B cell (primary cell): Measurements from ENCODE around the gene TXNDC17. TPM values are rescaled to one million over a fixed set of nuclear protein-coding genes. Genes with fewer than 3 reads are reported as not detected.

Experiments
- ATAC-seq: fragments of 200-7000 bp; cut with Tn5 transposase; one replicate; pipeline ENCODE4 v1.10.0; 2021; ENCODE audit warnings: low read depth, mild to moderate bottlenecking, moderate number of reproducible peaks, moderate library complexity
- CTCF ChIA-PET: fragments of 350-600 bp; sonication (Branson Sonifier 250); formaldehyde crosslinking; loops from one replicate; lab custom pipeline; 2021; ENCODE audit warnings: antibody characterized with exemption, inconsistent platforms; lab: Charles Lee
- POLR2A ChIA-PET: fragments of 350-600 bp; sonication (Branson Sonifier 250); formaldehyde crosslinking; loops from one replicate; lab custom pipeline; 2021; ENCODE audit warnings: antibody characterized with exemption; lab: Charles Lee
- DNase-seq: peaks from one replicate; pipeline ENCODE4 v3.0.0; 2013
- H2AFZ ChIP-seq: 2 replicates; pipeline ENCODE4 v1.6.1; 2012; ENCODE audit warnings: mild to moderate bottlenecking, low read depth, low read length; ENCODE audit not compliant: insufficient read depth, poor library complexity, severe bottlenecking
- H3K27ac ChIP-seq, 2 donors: 1 replicate in 1 of 2; 2 replicates in 1 of 2; pipeline ENCODE4 v1.5.1; 2012 to 2013; ENCODE audit warnings: low read length in 2 of 2, mild to moderate bottlenecking in 2 of 2, moderate library complexity in 1 of 2
- H3K27me3 ChIP-seq, 4 experiments: fragments of 200-600 bp in 1 of 4; sonication (generic) in 1 of 4; replicated peaks in 1 of 4; 1 replicate in 2 of 4; 2 replicates in 2 of 4; pipeline versions ENCODE4 v1.6.1 to v1.7.0; 2013 to 2016; ENCODE audit warnings: low read length in 3 of 4, mild to moderate bottlenecking in 2 of 4, mixed read lengths in 1 of 4, moderate library complexity in 1 of 4; ENCODE audit not compliant: insufficient read depth in 4 of 4, control insufficient read depth in 3 of 4; ENCODE audit errors: control extremely low read depth in 1 of 4
- H3K36me3 ChIP-seq, 2 experiments: replicated peaks in 1 of 2; 1 replicate in 1 of 2; 2 replicates in 1 of 2; pipeline versions ENCODE4 v1.6.1 to v1.7.1; 2013; ENCODE audit warnings: low read length in 1 of 2; ENCODE audit not compliant: insufficient read depth in 2 of 2, control insufficient read depth in 1 of 2; ENCODE audit errors: control extremely low read depth in 1 of 2, extremely low read depth in 1 of 2
- H3K4me1 ChIP-seq, 2 donors: fragments of 200-600 bp in 1 of 2; sonication (generic) in 1 of 2; 1 replicate in 1 of 2; 2 replicates in 1 of 2; pipeline versions ENCODE4 v1.5.1 to v1.6.1; 2013 to 2017; ENCODE audit warnings: low read length in 2 of 2; ENCODE audit not compliant: control insufficient read depth in 2 of 2, insufficient read depth in 2 of 2
- H3K4me2 ChIP-seq: replicated peaks from 2 replicates; pipeline ENCODE3; 2012; ENCODE audit warnings: mild to moderate bottlenecking, low read depth, low read length; ENCODE audit not compliant: poor library complexity, severe bottlenecking
- H3K4me3 ChIP-seq, 5 experiments: fragments of 200-600 bp in 1 of 5; sonication (generic) in 1 of 5; 1 replicate in 3 of 5; 2 replicates in 2 of 5; pipeline versions ENCODE4 v1.5.1 to v1.7.0; 2011 to 2016; ENCODE audit warnings: low read length in 4 of 5, mild to moderate bottlenecking in 4 of 5, low read depth in 2 of 5, control low read depth in 1 of 5, moderate library complexity in 1 of 5; ENCODE audit not compliant: insufficient read depth in 1 of 5; ENCODE audit errors: control extremely low read depth in 1 of 5, extremely low read depth in 1 of 5
- H3K79me2 ChIP-seq: fragments of 200-600 bp; sonication (generic); one replicate; pipeline ENCODE4 v1.6.0; 2016; ENCODE audit warnings: low read length; ENCODE audit not compliant: control insufficient read depth, insufficient read depth
- H3K9ac ChIP-seq: fragments of 200-600 bp; sonication (generic); 2 replicates; pipeline ENCODE4 v1.6.1; 2017; ENCODE audit warnings: mild to moderate bottlenecking, low read length, moderate library complexity
- H3K9me3 ChIP-seq, 3 donors: one replicate each; pipeline versions ENCODE4 v1.6.1 to v1.7.1; 2013; ENCODE audit warnings: low read length in 2 of 3; ENCODE audit not compliant: control insufficient read depth in 2 of 3, insufficient read depth in 1 of 3; ENCODE audit errors: control extremely low read depth in 1 of 3
- H4K20me1 ChIP-seq: 2 replicates; pipeline ENCODE4 v1.6.0; 2012; ENCODE audit warnings: mild to moderate bottlenecking, low read length; ENCODE audit not compliant: insufficient read depth, control insufficient read depth, poor library complexity, severe bottlenecking
- H3K27ac Mint-ChIP-seq: one replicate; pipeline ENCODE4 v1.8.0; 2021; ENCODE audit warnings: mixed read lengths
- H3K27me3 Mint-ChIP-seq: one replicate; pipeline ENCODE4 v1.8.0; 2021; ENCODE audit warnings: mixed read lengths
- H3K4me1 Mint-ChIP-seq: one replicate; pipeline ENCODE4 v1.8.0; 2021; ENCODE audit warnings: mixed read lengths
- H3K4me3 Mint-ChIP-seq: one replicate; pipeline ENCODE4 v1.8.0; 2021; ENCODE audit warnings: mixed read lengths
- H3K9me3 Mint-ChIP-seq: one replicate; pipeline ENCODE4 v1.8.0; 2022; ENCODE audit warnings: mixed read lengths; ENCODE audit not compliant: insufficient read depth
- CTCF ChIP-seq: fragments of 200-600 bp; IDR thresholded peaks from one replicate; pipeline ENCODE4 v1.8.0; 2022; ENCODE audit warnings: antibody characterized with exemption, mild to moderate bottlenecking
- EZH2 ChIP-seq: IDR thresholded peaks from 2 replicates; pipeline ENCODE4 v1.6.1; 2012; ENCODE audit warnings: borderline replicate concordance, low read depth, mild to moderate bottlenecking, moderate library complexity, low read length; ENCODE audit not compliant: insufficient read depth, poor library complexity, severe bottlenecking
- WGBS: methylation state at CpG from one replicate; pipeline ENCODE4 v1.1.5; 2013; ENCODE audit warnings: missing lambda C conversion rate; ENCODE audit not compliant: insufficient coverage; 5-methylcytosine and 5-hydroxymethylcytosine counted together
- intact Hi-C: fragments of 100-400 bp; cut with micrococcal nuclease; formaldehyde crosslinking; loops from one replicate; pipeline ENCODE4 v1.10.0; 2022
- polyA plus RNA-seq: library from polyadenylated mRNA; depleted of rRNA; stranded (reverse); fragments of >200 nt; gene quantifications from 2 replicates; pipeline ENCODE4 v1.2.3, GENCODE V29; 2012
- total RNA-seq, 2 donors: library from RNA; stranded (reverse); fragments of 120-200 nt in 1 of 2; gene quantifications; 1 replicate in 1 of 2; 2 replicates in 1 of 2; pipeline versions ENCODE4 v1.2.3 to v1.2.4, GENCODE V29; 2013 to 2022

TXNDC17 gene
- total and polyA plus RNA-seq, 2 donors (not counting 1 experiment from before 2014, with no cell fraction given): 19.5 to 33.7 TPM

DNA sequence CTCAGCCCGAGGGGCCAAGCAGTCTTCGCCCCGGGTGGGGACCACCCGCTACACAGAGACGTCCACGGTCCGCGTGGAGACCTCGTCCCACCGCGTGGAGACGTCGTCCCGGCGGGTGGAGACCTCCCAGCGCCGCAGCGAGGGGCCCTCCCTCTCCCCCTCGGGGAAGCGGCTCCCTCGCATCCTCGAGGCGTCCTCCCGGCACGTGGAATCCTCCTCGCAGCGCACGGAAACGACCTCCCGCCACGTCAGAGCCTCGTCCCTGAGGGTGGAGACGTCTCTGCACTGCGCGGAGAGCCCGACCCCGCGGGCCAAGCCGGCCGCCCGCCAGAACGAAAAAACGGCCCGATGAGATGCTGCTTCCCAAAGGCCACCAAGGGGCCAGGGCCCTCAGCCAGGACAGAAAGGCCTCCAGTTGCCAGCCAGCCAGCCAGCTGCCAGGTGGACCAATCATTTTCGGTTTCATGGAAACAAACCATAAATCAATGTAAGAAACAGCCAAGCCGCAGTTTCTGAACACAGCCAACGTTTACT is 11.1 kb downstream of the TXNDC17 start:
- intact Hi-C loops: loop anchor here (1.0 to 10.0 kb wide), 6 partner anchors 11 to 1183 kb away; partner anchors contain the start of genes DERL2, KDM6B, MIS12 and NLRP1
- H3K27me3 ChIP-seq: no peaks in the 10 kb centered on the region
- H3K4me3 ChIP-seq: peak overlapping the region; percentile 17 to 92 (median 74)
- peaks cover 0 to 5% (median 0%) of the 10 kb centered on the region in 3 donors for H3K9me3 ChIP-seq
- peak; percentile 3 for ATAC-seq
- peak overlapping the region; percentile 99 for H3K4me3 Mint-ChIP-seq
- H3K36me3 ChIP-seq: peaks cover 0 to 23% of the 10 kb centered on the region in 2 experiments
- TF ChIP-seq CTCF (no peak), EZH2 (no peak)
- H3K9ac ChIP-seq: peak overlapping the region; percentile 99
- H3K4me1 Mint-ChIP-seq: peaks cover 68% of the 10 kb centered on the region
- peak overlapping the region; percentile 82 for H3K4me2 ChIP-seq
- no peaks in the 10 kb centered on the region for H3K27me3 Mint-ChIP-seq
- peaks cover 21% of the 10 kb centered on the region for H4K20me1 ChIP-seq
- no peak for DNase-seq
- H2AFZ ChIP-seq: peak overlapping the region; percentile 82
- H3K4me1 ChIP-seq: peaks cover 28 to 50% of the 10 kb centered on the region in 2 donors
- H3K27ac Mint-ChIP-seq: peak overlapping the region; percentile 64
- CTCF ChIA-PET: interaction anchor here (0.8 to 1.8 kb wide), 3 partner anchors 9 to 177 kb away, joined by 4 to 7 read pairs (median 5); no protein-coding TSS in a partner anchor
- WGBS: 6% methylated on average over 47 of the region's 47 CpGs
- no peaks in the 10 kb centered on the region for H3K9me3 Mint-ChIP-seq
- peak overlapping the region; percentile 96 to 99 for H3K27ac ChIP-seq
- peaks cover 32% of the 10 kb centered on the region for H3K79me2 ChIP-seq
- POLR2A ChIA-PET: interaction anchor here (1.0 to 2.4 kb wide), 3 partner anchors 9 to 14 kb away, joined by 3 to 17 read pairs (median 4); no protein-coding TSS in a partner anchor
